ENCODE data around the gene KLLN. TPM values are rescaled to one million over a fixed set of nuclear protein-coding genes. Genes with fewer than 3 reads are reported as not detected.
"Not testable (repeated sequence)": the region's sequence is repeated elsewhere in the genome, so short reads cannot be mapped to it uniquely, and the experiment has no call there.

The KLLN gene
- total RNA-seq, 1 donor from 2014 or later, result 0.68 TPM

DNA sequence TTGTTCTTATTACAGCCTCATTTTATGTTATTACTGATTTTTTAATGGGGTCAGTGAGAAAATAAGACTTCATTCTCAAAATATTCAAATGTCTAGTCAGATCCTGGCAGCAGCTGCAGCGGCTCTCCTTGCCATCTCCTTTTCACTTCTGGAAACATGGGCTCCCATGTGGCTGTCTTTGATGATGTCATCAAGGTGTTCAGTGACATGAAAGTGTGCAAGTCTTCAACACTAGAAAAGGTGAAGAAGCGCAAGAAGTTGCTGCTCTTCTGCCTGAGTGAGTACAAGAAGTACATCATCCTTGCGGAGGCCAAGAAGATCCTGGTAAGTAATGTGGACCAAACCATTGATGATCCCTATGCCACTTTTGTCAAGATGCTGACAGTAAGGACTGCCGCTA lies 19.6 kb downstream of the KLLN start:
- ATAC-seq (no peak), DNase-seq (ENCODE audit: low spot score) (no peak)

DNA sequence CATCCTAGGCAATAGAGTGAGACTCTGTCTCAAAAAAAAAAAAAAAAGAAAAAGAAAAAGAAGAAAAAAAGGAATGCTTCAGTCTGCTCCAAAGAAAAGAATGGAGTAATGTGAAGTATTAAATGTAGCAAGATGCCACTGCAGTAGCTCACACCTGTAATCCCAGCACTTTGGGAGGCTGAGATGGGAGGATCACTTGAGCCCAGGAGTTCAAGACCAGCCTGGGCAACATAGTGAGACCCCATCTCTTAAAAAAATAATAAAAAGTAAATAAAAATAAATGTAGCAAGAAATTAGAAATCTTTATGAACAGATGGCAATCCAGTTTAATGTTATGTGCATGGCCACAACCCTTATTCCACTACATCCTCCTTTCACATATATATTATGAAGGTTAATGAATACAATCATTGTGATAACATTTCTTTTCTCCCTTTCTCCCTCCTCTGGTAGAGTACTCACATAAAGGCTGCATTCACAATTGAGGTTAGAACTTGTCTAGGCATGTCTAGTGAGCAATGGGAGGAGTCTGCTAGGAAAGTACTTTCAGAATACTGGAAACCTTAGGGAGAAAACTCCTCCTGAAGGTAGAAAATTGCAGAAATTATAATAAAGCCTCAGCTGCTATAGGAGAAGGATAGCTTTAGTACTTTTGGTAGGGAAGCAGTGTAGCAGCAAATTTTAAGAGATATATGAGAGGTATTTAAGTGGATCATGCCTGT lies 20.4 kb downstream of the KLLN start:
- DNase-seq (ENCODE audit: low spot score) (no peak), ATAC-seq (no peak)

DNA sequence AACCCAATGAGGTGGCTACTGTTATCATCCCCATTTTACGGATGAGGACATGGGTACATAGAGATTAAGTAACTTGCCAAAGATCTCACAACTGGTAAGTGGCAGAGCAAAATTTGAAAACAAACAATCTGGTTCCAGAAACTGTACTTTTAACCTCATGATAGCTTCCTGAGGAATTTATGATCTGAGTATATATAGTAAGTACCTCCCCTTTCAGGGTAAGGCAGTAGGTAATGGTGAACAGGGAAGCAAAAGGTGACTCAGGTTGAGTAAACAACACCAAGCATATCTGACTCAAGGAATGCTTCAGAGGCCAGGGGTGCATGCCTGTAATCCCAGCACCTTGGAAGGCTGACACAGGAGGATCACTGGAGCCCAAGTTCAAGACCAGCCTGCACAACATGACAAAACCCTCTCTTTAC lies 21.1 kb downstream of the KLLN start:
- ATAC-seq, result no peak

DNA sequence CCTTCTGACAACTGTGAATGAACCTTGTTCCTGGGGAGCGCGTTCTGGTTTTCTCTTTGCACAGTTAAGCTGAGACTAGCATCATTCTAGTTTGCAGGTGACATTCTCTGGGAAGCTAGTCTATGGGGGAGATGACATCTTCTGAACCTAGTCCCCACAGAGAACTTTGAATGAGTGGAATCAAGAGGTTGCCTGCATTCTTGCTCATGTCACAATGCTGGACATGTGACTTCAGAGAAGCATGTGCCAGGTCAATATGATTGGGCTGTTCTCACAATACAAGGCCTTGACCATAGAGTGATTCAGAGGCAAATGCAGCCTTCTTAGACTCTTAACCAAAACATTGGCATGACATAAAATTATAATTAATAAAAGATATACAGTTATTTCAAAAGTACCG lies 22.1 kb downstream of the KLLN start:
- DNase-seq (ENCODE audit: low spot score), result no peak
- no peak for ATAC-seq

More for the DNA sequence above, 21.1 kb downstream of the KLLN start:
- no peak for DNase-seq (ENCODE audit: low spot score)

DNA sequence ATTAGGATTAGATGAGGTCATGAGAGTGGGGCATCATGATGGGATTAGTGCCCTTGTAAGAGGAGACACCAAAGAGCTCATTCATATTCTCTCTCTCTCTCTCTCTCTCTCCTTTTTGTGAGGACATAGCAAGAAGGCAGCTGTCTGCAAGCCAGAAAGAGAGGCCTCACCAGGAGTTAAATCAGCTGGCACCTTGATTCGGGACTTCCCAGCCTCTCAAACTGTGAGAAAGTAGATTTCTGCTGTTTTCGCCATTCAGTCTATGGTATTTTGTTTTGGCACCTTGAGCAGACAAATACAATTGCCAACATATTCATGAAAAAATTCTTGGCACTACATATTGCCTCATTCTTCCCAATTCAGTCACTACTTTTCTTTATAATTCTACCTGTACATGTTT lies 24.7 kb downstream of the KLLN start:
- ATAC-seq, result no peak
- no peak for DNase-seq (ENCODE audit: low spot score)

DNA sequence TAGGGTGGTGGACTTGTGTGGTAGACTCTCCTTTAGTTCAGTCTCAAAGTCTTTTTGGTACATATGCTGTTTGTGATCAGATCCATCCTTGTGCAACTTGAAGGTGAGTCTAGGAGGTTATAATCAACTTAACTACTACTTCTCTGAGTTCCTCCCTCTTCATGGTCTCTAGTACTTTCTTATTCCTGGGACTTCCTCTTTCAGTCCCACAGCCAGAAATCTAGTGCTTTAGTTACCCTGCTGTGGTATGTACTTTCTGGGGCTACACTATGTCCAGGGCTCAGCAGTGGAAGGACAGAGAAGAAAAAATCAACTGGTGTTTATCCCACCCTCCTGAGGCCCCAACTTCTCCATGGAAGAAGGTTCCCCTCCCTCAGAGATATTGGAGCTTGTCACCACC lies 25.9 kb downstream of the KLLN start:
- no peak for ATAC-seq
- no peak for DNase-seq (ENCODE audit: low spot score)

DNA sequence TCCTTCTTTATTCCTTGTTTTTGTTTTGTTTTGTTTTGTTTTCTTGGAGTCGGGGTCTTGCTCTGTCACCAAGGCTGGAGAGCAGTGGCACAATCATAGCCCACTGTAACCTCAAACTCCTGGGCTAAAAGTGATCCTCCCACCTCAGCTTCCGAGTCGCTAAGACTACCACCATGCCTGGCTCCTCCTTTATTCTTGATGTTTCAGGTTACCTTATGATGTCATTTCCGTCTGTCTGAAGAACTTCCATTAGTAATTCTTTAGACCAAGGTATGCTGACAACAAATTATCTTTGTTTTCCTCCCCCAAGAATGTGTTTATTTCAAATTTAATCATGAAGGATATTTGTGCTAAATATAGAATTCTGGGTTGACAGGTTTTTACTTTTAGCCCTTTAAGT lies 27.2 kb downstream of the KLLN start:
- ATAC-seq, result no peak
- no peak for DNase-seq (ENCODE audit: low spot score)

DNA sequence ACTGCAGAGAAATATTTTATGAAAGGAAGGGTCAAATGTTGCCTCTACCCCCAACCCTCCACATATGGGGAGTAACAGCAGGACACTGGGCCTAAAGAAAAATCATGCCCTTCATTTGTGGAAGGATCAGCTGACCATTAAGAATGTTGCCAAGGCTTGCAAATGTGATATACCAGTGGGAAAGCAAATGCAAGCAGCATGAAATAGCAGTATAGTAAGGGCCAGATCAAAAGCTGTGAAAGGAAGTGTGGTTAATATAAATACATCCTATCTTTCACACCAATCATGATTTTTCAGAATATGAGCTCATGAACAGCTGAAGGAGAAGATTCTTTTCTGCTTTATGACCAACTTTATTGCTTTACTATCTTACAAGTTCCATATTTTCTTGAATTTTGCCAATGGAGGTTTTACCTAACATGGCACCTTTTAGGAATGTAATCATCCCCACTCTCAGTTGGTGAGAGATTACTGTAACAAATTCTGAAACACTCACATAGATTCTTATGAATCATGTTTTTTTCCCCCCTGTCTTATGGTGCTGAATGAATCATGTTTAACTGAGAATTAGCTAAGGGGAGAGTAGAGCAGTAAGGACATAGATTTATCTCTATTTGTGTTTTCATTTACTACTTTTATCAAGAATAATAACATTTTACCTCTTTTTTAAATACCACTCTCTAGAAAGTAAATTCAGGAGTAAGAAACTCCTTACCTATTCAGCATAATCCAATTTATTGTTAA lies 33.2 kb downstream of the KLLN start:
- DNase-seq (ENCODE audit: low spot score), result no peak
- ATAC-seq, result no peak

DNA sequence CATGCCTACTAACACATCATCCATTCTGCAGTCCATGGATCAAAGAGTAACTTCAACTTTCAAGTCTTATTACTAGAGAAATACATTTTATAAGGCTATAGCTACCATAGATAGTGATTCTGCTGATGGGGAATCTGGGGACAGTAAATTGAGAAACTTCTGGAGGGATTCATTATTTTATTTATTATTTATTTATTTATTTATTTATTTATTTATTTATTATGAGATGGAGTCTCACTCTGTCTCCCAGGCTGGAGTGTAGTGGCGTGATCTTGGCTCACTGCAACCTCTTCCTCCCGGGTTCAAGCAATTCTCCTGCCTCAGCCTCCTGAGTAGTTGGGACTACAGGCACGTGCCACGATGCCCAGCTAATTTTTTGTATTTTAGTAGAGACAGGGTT lies 34.3 kb downstream of the KLLN start:
- not testable (repeated sequence) for ATAC-seq; DNase-seq (ENCODE audit: low spot score)

DNA sequence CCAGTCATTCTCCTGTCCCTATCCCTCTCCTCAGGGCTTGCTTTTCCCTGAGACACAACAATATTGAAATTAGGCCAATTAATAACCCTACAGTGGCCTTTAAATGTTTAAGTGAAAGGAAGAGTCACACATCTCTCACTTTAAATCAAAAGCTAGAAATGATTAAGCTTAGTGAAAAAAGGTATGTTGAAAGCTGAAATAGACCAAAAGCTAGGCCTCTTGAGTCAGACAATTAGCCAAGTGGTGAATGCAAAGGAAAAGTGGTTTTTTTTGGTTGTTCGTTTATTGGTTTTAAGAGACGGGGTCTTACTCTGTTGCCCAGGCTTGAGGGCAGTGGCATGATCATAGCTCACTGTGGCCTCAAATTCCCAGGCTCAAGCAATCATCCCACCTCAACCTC lies 35.7 kb downstream of the KLLN start:
- DNase-seq (ENCODE audit: low spot score) (no peak), ATAC-seq (no peak)

DNA sequence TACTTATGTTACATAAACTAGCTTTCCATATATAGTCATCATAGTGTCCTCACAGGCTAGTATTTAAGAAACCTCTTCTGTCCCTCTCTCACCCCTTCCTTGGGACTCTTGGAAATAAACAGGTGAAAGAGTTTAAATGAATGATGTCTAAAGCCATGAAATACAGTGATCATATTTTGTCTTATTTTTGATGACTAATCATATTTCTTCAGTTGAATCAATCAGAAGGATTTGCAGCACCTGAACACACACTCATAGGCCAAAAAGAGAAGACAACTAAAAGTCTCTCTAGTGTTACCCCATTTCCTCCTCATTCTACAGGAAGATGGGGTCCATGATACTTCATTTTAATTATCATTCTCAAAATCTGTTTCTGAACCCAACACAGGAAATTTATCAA lies 36.7 kb downstream of the KLLN start:
- ATAC-seq, result no peak
- no peak for DNase-seq (ENCODE audit: low spot score)

DNA sequence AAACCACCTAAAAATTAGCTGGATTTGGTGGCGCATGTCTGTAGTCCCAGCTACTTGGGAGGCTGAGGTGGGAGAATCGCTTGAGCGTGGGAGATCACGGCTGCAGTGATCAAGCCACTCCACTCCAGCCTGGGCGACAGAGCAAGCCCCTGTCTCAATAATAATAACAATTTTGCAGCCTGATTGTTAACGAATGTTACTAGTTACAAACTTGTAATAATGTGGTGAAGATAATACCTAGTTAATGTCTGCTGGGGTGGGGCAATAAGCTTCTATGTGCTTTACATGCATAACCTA lies 44.1 kb downstream of the KLLN start:
- no peak for ATAC-seq
- DNase-seq (ENCODE audit: low spot score), result no peak

DNA sequence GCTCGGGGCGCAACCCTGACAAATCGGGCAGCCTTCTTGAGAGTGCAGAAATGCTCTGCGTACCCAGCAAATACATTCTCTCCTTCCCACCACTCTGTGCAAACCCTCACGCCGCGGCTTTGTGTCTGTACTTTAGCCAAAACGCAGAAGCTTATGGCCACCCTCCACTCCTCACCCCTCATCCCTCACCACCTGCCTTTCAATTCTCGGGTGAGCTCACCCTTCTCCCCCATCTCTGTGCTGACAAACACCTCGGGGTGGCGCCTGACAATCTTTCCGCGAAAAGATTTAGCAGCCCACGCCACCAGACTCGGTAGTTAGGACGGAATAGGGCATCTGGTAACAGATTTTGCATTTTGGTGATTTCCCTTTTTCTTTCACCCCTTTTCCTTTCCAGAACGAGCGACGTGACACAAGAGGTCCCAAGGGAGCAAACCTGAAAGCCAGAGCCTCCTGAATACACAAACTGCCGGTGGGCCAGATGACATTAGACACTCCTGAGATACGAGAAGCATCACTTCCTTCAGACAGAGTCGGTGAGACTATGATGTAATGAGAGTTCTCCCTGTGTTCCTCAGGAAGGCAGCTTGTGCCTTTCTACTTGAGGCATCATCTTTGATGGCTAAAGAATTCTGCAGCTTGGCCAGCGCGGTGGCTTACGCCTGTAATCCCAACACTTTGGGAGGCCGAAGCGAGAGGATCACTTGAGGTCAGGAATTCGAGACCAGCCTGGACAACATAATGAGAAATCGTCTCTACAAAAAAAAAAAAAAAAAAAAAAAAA lies 44.6 kb downstream of the KLLN start:
- no peak for DNase-seq (ENCODE audit: low spot score)
- ATAC-seq, result peak; percentile 65

DNA sequence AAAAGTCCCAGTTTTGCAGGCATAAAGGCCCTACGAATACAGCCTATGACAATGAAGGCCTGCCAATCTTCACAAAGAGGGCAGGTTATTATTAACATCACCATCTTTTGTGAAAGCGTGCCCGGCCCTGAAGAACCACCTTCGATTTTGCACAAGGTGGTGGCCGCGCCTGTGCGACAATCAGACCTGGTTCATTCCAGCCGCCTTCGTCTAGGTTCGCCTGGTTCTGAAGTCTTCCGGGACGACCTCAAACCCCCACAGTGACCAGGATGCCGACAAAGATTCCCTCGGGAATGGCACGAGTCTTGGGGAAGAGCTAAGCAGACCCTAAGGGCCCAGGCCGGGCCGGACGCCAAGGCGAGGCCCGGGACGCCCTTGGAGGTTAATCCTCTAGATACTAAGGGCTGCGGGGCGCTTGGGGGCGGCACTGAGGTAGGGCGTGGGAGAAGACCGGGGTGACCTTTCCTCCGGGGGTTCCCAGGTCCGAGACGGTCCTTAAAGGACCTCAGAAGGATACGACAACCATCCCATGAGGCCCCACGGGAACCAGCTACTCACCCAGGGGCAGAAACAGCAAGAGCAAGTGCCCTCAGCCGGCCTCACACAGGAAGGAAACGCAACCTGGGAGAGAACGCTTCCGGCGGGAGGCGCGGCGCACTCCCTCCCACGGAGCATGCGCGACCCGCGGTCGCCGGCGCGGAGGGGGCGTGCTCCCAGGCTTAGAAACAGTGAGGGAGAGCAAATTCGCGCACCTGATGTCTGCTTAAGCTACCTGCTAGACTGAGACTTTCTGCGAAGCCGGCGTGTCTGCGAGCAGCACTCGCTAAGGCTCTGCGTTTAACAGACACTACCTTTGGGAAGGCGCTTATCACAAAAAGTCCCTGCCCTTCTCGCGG lies 45.5 kb downstream of the KLLN start, which contains the start of gene ATAD1:
Gene ATAD1 (minus strand): TSS at position 618 of the 896 bp plus-strand sequence. CDS start 3,627 bp downstream, outside the sequence.
- ATAC-seq (peak; percentile 98), DNase-seq (ENCODE audit: low spot score) (peak; percentile 91)

DNA sequence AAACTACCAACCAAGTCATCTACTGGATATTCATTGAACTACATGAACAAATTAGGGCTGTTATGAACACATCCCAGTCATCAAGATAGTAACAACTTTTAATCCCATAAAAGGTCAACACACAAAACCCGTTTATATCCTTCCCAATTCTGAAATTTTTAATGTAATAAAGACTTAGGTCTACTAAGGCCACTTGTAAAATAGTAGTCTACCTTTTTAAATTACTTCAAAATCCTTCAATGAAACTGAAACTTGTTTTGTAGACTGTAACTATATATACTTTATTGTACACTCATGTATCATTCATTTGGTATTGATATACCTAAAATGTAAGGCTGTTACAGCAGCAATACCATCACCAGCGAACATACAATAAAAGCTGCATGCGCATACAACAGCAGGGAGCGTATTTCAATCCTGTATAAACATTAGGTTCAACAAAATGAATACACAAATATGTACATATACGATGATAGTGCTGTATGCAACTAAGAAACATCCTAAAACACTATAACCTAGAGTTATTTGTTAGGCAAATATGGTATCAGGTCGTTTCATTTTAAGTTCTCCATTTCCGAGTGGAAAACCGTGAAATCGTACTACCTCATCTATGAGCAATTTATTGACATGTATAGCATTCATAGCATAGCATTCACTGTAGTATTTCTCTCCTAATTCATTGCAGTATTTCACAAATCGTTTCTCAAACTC lies 46.3 kb downstream of the KLLN start:
- ATAC-seq, result no peak
- DNase-seq (ENCODE audit: low spot score), result no peak

DNA sequence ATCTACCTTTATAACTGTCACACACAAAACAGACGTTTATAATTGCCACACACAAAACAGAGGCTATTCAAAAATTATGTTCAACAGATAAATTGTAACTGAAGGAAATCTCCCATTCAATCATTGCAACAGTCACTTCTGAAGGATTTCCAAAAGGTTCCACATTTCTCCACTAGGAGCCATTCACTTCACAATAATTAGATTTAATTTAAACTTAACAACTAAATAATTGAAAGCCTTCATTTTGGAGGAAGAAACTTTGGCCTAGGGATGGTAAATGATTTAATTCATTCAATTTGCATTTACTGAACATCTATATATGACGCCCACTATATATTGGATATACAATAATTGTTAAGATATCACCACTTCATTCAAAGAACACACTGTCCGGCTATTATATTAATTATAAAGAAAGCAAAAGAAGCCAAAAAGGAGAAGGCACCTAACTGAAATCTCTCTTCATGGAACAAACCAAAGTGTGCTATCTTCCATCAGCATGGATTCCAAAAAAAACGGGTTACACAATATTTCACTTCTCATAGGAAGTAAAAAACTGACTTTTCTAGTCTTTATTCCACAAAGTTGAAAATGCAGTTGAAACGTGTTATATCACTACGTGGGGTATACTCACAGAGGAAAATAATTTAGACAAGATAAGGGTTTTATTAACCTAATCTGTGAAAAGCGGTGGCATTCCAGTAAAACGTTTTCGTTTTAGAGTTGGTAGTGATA lies 47.0 kb downstream of the KLLN start:
- ATAC-seq (no peak), DNase-seq (ENCODE audit: low spot score) (no peak)
